Measurements from ENCODE around the gene ETFA. TPM values are rescaled to one million over a fixed set of nuclear protein-coding genes. Genes with fewer than 3 reads are reported as not detected.
A peak's percentile ranks its signal among the peaks of the same experiment; 100 is the strongest.

Gene ETFA
- total and polyA plus RNA-seq, 9 of the 15 experiments (the other 6 are each of a cell fraction or from before 2014, with no cell fraction given) = 130 to 543 (median 232) TPM

DNA sequence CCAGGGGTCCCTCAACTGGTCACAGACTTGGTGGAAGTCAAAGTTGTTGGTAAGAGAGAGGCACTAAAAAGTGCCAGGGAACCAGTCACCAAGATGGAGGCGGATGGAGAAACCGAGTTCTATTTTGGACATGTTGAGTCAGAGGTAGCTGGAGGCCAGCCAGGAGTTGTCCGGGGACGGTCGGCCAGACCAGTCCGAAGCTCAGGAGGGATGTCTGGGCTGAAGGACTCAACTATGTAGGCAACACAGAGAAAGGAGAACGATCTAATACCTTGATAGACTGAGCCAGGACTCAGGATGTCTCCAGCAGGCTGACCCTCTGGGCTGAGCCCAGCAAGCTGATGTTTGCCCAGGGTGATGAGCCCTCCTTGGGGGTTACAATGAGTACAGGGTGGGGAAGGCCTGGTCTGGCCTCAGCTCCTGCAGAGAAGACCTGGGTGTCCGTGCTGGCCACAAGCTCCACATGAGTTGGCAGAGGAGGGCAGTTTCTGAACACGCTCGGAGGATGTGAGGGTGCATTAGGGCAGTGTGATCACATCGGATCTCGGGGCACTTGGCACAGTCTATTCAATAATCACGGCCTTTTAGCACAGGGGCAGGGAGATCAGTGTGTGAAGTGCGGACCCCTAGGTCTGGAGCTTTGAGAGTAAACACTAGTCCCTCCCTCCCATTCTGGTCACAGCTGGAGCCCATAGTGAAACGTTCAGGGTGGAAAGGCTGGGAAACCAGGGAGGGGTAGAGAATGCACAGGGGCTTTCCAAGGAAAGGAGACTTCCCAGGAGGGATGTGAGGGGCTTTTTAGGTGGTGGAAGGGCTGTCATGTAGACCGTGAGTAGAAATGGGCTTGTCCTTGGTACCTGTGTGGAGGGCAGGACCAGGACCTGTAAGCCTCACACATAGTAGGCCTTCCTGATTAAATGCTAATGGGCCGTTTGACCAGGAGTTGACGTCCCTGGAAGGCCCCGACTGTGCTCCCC lies 111.9 kb downstream of the ETFA start (continued):
- TF ChIP-seq, protein P1, sequence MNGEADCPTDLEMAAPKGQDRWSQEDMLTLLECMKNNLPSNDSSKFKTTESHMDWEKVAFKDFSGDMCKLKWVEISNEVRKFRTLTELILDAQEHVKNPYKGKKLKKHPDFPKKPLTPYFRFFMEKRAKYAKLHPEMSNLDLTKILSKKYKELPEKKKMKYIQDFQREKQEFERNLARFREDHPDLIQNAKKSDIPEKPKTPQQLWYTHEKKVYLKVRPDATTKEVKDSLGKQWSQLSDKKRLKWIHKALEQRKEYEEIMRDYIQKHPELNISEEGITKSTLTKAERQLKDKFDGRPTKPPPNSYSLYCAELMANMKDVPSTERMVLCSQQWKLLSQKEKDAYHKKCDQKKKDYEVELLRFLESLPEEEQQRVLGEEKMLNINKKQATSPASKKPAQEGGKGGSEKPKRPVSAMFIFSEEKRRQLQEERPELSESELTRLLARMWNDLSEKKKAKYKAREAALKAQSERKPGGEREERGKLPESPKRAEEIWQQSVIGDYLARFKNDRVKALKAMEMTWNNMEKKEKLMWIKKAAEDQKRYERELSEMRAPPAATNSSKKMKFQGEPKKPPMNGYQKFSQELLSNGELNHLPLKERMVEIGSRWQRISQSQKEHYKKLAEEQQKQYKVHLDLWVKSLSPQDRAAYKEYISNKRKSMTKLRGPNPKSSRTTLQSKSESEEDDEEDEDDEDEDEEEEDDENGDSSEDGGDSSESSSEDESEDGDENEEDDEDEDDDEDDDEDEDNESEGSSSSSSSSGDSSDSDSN (IDR thresholded peaks at IDR 0.05; ENCODE audit: borderline replicate concordance in 1 of 2, low read depth in 2 of 2, low read length in 2 of 2) = peak; percentile 52 to 93; a peak in 2 of 4 replicates

DNA sequence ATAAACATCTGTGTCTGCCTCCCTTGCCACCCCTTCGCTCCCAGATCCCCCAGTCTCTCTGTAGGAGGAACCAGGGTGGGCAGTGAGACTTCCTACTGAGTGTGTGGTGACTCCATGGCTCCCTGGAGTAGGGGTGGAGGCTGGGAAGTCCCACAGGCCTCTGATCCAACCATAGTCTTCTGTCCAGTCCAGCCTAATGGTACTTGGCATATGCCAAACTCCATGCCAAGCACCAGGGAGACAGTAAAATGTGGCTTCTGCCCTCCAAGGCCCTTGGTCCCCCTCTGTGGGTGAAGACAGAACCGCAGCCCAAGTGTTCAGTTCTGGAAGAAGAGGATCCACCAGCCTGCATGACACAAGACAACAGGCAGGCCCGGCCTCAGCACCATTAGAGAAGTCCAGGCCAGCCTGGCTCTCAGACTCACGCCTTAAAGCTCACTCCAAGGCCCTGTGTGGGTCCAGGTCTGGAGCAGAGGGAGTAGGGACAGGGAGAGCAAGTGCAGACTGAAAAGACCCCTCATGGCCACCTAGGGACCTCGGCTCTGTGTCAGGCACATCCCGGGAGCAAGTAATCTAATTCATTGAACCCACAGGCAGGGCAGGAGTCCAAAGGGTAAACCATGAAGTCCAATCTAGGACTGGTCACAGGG lies 112.7 kb downstream of the ETFA start:
- ATAC-seq = no peak
- intact Hi-C loops (cut with micrococcal nuclease) = no loop called here
- 81% methylated on average over 6 of the region's 6 CpGs for WGBS (ENCODE audit: insufficient coverage, low coverage, missing lambda C conversion rate)

More for the DNA sequence above, 112.7 kb downstream of the ETFA start:
- in situ Hi-C loops (cut with MboI) = no loop called here
- H3K9me1 ChIP-seq (ENCODE audit: control insufficient read depth, insufficient read depth, low read length) = no peaks in the 10 kb centered on the region
- H3K9ac ChIP-seq (ENCODE audit: insufficient read depth in 1 of 2, low read depth in 2 of 2, low read length in 2 of 2) = no peak overlapping the region; a peak in 1 of 4 replicates
- no TSS peak for BruUV-seq (replicated peaks)
- DNase-seq (ENCODE audit: extremely low read depth in 1 of 4, low spot score in 3 of 4) (no peak), FAIRE-seq (no peak)
- CTCF ChIA-PET (ENCODE audit: low intra/inter-chr PET ratio) = interaction anchor here (0.6 kb wide), 1 partner anchor 137 kb away, joined by 3 read pairs; no protein-coding TSS in a partner anchor
- no peak overlapping the region for H3K4me3 ChIP-seq
- no peak for TF ChIP-seq HDAC8 (tag; IDR thresholded peaks at IDR 0.05)
- TF ChIP-seq SLC30A9 (CRISPR knock-in tag; IDR thresholded peaks at IDR 0.05) = no peak
- no peak for TF ChIP-seq HIVEP1 (CRISPR knock-in tag; IDR thresholded peaks at IDR 0.05)
- TF ChIP-seq, protein P2, sequence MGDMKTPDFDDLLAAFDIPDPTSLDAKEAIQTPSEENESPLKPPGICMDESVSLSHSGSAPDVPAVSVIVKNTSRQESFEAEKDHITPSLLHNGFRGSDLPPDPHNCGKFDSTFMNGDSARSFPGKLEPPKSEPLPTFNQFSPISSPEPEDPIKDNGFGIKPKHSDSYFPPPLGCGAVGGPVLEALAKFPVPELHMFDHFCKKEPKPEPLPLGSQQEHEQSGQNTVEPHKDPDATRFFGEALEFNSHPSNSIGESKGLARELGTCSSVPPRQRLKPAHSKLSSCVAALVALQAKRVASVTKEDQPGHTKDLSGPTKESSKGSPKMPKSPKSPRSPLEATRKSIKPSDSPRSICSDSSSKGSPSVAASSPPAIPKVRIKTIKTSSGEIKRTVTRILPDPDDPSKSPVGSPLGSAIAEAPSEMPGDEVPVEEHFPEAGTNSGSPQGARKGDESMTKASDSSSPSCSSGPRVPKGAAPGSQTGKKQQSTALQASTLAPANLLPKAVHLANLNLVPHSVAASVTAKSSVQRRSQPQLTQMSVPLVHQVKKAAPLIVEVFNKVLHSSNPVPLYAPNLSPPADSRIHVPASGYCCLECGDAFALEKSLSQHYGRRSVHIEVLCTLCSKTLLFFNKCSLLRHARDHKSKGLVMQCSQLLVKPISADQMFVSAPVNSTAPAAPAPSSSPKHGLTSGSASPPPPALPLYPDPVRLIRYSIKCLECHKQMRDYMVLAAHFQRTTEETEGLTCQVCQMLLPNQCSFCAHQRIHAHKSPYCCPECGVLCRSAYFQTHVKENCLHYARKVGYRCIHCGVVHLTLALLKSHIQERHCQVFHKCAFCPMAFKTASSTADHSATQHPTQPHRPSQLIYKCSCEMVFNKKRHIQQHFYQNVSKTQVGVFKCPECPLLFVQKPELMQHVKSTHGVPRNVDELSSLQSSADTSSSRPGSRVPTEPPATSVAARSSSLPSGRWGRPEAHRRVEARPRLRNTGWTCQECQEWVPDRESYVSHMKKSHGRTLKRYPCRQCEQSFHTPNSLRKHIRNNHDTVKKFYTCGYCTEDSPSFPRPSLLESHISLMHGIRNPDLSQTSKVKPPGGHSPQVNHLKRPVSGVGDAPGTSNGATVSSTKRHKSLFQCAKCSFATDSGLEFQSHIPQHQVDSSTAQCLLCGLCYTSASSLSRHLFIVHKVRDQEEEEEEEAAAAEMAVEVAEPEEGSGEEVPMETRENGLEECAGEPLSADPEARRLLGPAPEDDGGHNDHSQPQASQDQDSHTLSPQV (IDR thresholded peaks at IDR 0.05) = 0 out of 2 replicates have a peak, but pooled peaks have one; percentile 37
- TF ChIP-seq, protein P3, sequence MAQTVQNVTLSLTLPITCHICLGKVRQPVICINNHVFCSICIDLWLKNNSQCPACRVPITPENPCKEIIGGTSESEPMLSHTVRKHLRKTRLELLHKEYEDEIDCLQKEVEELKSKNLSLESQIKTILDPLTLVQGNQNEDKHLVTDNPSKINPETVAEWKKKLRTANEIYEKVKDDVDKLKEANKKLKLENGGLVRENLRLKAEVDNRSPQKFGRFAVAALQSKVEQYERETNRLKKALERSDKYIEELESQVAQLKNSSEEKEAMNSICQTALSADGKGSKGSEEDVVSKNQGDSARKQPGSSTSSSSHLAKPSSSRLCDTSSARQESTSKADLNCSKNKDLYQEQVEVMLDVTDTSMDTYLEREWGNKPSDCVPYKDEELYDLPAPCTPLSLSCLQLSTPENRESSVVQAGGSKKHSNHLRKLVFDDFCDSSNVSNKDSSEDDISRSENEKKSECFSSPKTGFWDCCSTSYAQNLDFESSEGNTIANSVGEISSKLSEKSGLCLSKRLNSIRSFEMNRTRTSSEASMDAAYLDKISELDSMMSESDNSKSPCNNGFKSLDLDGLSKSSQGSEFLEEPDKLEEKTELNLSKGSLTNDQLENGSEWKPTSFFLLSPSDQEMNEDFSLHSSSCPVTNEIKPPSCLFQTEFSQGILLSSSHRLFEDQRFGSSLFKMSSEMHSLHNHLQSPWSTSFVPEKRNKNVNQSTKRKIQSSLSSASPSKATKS (CRISPR knock-in tag; IDR thresholded peaks at IDR 0.05) = no peak
- H3K27ac ChIP-seq (ENCODE audit: extremely low read depth, low read depth, low read length) = peak overlapping the region; percentile 32; the same call in 2 of the 3 replicates
- H4K20me1 ChIP-seq (replicated peaks; ENCODE audit: control insufficient read depth, insufficient read depth, low read length) = peaks cover 7% of the 10 kb centered on the region; the same call in 1 of the 2 replicates
- H3K4me2 ChIP-seq (ENCODE audit: insufficient read depth, low read length) = 0 out of 2 replicates have a peak overlapping the region, but pooled peaks have one; percentile 41
- H2AFZ ChIP-seq (ENCODE audit: low read depth, low read length) = peak overlapping the region; percentile 15; the same call in 1 of the 2 replicates
- H3K9me3 ChIP-seq (replicated peaks; ENCODE audit: control insufficient read depth, insufficient read depth, low read depth, low read length) = no peaks in the 10 kb centered on the region
- no peaks in the 10 kb centered on the region for H3K79me2 ChIP-seq (ENCODE audit: control insufficient read depth, insufficient read depth, low read length)
- POLR2A ChIA-PET = interaction anchor here (0.6 kb wide), 1 partner anchor 393 kb away, joined by 3 read pairs; no protein-coding TSS in a partner anchor
- H3K36me3 ChIP-seq (ENCODE audit: control insufficient read depth, insufficient read depth, low read length) = no peaks in the 10 kb centered on the region
- no peaks in the 10 kb centered on the region for H3K27me3 ChIP-seq (ENCODE audit: control insufficient read depth in 2 of 2, insufficient read depth in 2 of 2, low read length in 2 of 2)
- peaks cover 15 to 19% of the 10 kb centered on the region in 2 experiments for H3K4me1 ChIP-seq (replicated peaks in 1 of 2; ENCODE audit: control insufficient read depth in 2 of 2, insufficient read depth in 2 of 2, low read length in 2 of 2)
